ENCODE measurements around the gene UBE2H. TPM values are rescaled to one million over a fixed set of nuclear protein-coding genes. Genes with fewer than 3 reads are reported as not detected.
"Not testable (repeated sequence)": the region's sequence is repeated elsewhere in the genome, so short reads cannot be mapped to it uniquely, and the experiment has no call there.

UBE2H gene
- total RNA-seq, 1 donor from 2014 or later, result 120 TPM

DNA sequence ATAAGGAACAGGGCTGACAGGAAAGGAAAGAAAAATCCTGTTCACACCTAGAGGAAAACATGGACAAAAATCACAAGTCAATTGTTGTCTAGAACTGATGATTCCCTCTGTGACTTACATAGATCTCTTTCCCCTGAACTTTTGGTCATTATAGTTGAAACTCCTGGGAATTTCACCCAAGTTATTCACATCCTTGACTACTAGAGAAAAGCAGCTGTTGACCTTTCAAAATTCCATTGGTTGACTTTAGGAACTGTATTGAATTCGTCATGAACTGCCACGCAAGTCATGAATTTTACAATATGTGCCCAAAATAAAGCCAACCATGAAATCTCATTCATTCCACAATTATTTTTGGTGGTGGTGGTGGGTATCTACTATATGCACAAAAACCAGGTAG is 104.3 kb downstream of the UBE2H start:
- DNase-seq (ENCODE audit: extremely low read depth, low read depth, low spot score), result no peak

DNA sequence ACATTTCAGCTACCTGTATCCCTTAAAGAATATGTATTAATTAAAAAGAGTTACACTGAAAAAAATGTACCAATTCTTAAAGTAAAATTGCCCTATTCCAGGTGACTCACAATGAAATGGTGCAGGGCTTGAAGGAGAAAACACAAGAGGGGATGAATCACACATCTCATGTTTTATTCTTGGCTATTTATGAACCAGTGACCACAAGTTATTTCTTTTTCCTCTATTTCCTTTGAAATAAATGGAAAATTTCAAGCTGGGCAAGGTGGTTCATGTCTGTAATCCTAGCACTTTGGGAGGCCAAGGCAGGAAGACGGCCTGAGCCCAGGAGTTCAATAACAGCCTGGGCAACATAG is 106.8 kb downstream of the UBE2H start:
- DNase-seq (ENCODE audit: extremely low read depth, low read depth, low spot score), result no peak

DNA sequence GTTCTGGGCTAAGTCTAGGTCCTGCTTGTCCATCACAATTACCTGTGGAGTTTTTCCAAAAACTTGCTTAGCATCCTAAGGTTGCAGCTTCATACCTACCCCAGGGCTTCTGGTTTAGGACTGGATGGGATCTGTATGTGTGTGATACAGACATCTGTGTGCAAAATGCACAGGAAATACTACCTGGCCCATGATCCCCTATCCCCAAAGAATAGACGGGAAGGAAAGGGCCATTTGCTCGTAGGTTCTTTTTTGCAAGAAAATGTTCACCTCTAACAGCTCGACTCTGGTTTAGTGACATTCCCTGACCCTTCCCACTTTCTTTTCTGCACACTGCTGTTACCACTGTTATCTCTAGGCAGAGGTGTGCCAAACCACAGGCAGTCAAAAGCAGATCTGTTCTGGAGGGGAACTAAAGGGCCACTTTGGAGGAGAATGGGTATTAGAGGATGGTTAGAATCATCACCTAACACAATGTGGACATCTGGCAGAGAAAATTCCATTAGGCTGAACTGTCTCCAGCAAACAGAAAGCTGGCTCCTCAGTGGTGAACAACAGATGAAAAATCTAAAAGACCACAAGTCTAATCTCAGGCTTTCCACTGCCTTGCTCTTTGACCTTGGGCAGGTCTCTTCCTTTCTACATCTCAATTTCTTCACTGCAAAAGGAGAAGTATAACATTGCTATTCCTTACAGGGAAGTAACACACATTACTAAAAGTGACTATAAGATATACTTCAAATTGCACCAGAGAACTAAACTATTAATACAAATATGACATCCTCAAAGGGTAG is 107.4 kb downstream of the UBE2H start:
- DNase-seq (ENCODE audit: extremely low read depth, low read depth, low spot score), result no peak

DNA sequence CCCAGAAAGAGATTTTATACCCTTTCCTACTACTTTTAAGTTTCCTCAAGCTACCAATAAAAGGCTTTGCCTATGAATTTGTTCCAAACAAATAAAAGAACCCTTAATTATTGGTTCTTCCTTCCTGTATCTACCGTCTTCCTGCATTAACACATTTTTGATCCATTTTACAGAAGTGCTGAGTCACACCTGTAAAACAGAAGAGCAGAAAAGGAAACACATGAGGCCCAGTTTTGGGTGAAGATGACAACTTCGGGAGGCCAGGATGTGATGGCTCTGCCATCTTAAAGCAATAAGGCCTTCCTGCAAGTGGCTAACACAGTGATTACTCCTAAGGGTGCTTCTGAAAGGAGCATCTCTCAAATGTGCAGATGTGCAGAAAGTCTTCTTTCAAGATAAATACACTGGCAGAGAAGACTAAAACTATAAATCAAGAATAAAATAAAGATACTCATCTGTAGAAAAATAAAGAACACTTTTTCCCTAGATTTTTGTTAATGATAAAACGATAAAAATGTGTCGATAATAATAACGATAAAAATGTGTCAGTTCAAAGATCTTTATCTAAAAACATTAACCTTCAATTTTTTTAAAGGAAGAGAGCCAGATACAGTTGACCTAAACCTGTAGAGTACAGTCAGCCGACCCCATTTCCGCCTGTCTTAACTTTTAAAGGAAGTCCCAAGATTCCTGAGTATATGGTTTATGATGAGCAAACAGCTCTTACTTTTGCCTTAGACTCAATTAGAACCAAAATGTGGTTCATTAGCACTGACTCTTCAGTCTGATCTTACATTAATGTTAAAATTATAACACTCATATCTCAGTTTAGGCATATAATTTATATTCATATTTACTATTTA is 108.6 kb downstream of the UBE2H start:
- DNase-seq (ENCODE audit: extremely low read depth, low read depth, low spot score), result no peak

- no peak for DNase-seq (ENCODE audit: extremely low read depth, low read depth, low spot score)
Measured at GRCh38 chr7:129843365-129843898, 109.3 kb downstream of the UBE2H start.

DNA sequence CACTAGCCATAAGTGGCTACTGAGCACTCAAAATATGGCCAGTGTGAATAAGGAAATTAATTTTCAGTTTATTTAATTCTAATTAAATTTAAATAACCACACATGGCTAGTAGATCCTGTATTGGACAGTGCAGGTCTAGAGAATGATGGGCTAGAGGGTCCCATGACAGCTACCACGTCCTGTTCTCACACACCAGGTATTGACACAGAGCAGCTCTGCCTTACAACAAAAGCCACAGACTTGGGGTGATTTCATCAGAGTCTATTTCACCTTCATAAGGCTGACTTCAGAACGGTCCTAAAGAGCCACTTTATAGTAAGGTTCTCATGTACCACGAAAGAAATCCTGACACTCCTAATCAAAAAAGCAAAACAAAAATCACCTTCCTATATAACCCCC is 111.3 kb downstream of the UBE2H start:
- DNase-seq (ENCODE audit: extremely low read depth, low read depth, low spot score), result no peak

DNA sequence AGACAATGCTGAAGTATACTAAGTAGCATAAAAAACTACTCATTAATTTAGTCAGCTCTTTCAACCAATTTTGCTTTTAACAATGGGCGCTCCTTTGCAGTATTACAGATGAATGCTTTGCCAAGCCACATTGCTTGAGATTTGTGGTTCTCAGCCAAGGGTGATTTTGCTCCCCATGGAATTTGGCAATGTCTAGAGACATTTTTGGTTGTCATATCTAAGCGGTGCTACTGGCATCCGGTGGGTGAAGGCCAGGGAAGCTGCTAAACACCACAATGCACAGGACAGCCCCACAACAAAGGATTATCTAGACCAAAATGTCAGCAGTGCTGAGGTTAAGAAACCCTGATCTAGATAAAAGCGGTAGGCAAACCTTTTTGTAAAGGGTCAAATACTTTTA is 112.0 kb downstream of the UBE2H start:
- no peak for DNase-seq (ENCODE audit: extremely low read depth, low read depth, low spot score)

GRCh38 chr7:129836983-129837382 is 115.8 kb downstream of the UBE2H start:
- no peak for DNase-seq (ENCODE audit: extremely low read depth, low read depth, low spot score)

- DNase-seq (ENCODE audit: extremely low read depth, low read depth, low spot score), result no peak
Measured at GRCh38 chr7:129835569-129835968, 117.2 kb downstream of the UBE2H start.

DNA sequence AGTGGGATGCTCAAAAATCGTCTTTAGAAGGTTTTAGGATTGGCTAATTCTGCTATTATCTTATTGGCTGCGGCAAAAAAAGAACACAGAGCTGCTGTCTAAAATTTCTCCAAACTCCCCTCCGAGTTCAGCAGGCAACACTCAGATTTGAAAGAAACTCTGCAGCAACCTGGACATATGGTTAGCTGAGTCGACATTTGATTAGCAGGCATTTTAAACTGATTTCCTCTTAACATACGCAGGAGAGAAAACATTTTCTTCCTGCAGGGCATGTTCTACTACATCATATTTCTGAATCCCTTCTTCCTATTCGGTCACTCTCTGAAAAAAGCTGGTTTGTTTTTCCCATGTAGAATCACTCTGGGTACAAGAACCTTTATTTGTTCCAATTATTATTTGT is 119.4 kb downstream of the UBE2H start:
- not testable (repeated sequence) for DNase-seq (ENCODE audit: extremely low read depth, low read depth, low spot score)

- no peak for DNase-seq (ENCODE audit: extremely low read depth, low read depth, low spot score)
Measured at GRCh38 chr7:129832701-129833227, 120.0 kb downstream of the UBE2H start.

- no peak for DNase-seq (ENCODE audit: extremely low read depth, low read depth, low spot score)
Measured at GRCh38 chr7:129832282-129832681, 120.5 kb downstream of the UBE2H start.

- no peak for DNase-seq (ENCODE audit: extremely low read depth, low read depth, low spot score)
Measured at GRCh38 chr7:129831424-129832058, 121.2 kb downstream of the UBE2H start.

- no peak for DNase-seq (ENCODE audit: extremely low read depth, low read depth, low spot score)
Measured at GRCh38 chr7:129830949-129831348, 121.8 kb downstream of the UBE2H start.

GRCh38 chr7:129829737-129830631 is 122.8 kb downstream of the UBE2H start:
- peak; percentile 58 for DNase-seq (ENCODE audit: extremely low read depth, low read depth, low spot score)

DNA sequence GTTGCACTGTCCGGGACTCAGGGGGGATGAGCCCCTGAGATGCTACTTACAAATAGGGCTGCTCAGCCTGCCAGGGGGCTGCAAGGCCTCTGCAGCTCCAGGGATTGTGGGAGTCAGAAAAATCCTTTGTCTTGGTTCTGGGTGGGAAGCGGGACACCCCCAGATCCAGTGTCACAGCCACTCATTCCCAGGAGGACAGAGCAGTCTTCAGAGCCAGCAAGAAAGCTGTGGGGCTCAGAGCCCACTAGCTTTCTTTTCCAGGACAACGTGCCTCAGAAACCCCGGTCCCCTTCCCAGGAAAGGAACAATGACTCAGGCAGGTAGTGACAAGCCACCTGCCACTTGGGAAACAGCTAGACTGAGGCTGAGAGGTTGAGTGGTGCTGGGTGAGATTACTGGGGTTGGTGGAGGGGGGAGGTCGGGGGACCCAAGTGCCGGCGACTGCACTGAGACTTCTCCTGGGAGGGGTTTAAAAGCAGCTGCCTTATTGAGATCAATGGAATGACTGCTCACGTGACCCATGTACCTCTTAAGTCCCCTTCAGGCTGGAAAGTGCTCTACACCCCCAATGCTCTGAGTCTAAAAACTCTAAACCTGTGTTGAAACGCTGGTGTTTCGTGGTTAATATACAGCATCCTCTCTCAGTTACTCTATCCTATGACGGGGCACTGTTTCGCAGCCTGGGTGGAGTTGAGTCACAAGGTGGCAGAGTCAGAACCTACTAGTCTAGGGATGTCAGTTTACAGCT is 123.6 kb downstream of the UBE2H start:
- DNase-seq (ENCODE audit: extremely low read depth, low read depth, low spot score), result no peak

DNA sequence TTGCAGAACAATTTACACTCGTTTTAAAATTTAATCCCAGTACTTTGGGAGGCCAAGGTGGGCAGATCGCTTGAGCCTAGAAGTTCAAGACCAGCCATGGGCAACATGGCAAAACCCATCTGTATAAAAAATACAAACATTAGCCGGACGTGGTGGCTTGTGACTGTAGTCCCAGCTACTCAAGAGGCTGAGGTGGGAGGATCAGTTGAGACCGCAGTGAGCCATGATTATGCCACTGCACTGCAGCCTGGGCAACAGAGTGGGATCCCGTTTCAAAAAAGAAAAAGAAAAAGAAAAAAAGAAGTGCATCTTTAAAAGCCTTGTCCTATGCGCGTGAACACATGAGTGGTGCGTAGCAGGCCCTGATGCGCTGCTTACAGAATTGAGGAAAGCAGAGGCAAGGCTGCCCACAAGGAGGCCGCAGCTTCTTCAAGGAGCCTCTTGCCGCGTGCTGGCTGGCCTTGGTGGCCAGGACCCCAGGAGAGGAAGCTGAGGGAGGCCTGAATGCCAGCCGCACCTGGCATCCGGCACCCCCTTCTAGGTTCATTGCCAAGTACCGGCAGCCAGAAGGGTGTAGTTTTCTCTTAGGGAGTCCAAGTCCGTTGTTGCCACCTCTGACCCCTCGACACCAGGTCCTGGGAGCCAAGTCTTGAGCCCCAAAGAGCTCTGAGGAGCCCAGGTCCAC is 124.5 kb downstream of the UBE2H start:
- no peak for DNase-seq (ENCODE audit: extremely low read depth, low read depth, low spot score)

GRCh38 chr7:129827467-129827990 is 125.2 kb downstream of the UBE2H start:
- no peak for DNase-seq (ENCODE audit: extremely low read depth, low read depth, low spot score)
